NCI-H1694 (cell line): ENCODE data around the gene FAM83D.
"Not testable (repeated sequence)": the region's sequence is repeated elsewhere in the genome, so short reads cannot be mapped to it uniquely, and the experiment has no call there.

Experiments used
- DNase-seq: peaks from one replicate; lab custom pipeline; 2025; lab: John Stamatoyannopoulos, UW

FAM83D gene

GRCh38 chr20:38963745-38964144 is 37.5 kb downstream of the FAM83D start:
- no peak for DNase-seq

DNA sequence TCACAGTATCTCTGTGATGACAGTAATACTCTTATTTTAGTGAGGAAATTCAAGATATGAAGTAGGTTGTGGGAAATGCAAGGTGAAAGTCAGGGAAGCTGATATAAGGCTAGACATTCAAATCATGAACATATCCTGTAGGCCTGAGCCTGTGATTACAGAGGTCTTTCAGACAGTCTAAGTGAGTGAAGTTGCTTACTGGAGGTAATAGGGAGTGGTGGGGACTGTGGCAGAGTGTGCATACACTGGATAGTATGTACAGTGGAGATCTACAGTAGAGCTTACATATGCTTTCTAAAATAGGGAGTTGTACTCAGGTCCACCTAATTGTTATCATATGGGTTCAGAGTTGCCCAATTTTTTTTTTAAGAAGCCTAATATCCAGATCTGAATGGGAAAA is 39.0 kb downstream of the FAM83D start:
- no peak for DNase-seq

DNA sequence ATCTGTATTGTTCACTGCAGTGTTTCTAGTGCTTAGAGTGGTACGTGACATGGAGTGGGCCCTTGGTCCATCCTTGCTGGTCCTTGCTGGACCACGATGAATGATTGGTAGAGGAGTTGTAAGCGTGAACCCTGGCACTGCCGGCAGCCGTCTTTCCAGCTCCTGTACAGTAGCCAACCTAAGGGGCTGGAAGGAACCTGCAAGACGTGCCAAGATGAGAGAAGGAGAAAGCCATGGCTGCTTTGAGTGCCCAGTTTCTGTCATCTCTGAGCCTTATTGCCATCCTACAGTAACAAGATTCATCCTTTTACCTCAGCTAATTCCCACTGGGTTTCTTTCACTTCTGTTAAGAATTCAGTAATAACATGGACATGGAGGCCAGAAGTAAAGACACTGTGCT is 41.9 kb downstream of the FAM83D start:
- no peak for DNase-seq

DNA sequence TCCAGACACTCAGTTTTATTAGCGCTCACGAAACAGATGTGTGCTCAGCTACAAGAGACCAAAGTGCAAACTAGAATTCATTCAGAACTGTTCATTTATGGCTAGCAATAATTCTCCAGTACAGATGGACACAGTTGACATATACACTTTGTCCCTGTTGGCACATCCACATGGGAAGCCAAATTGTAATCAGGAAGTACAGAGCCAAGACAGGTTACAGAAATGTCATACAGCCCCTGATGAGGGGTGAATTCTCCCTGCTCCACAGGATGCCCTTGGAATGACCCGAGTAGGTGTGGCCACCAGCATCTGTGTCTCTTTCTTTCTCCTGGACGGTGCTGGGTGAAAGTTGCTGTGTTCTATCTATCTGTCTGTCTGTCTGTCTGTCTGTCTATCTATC is 43.5 kb downstream of the FAM83D start:
- DNase-seq, result no peak

- no peak for DNase-seq
Observed at GRCh38 chr20:38970302-38970701, 44.1 kb downstream of the FAM83D start.

- no peak for DNase-seq
Observed at GRCh38 chr20:38973107-38973506, 46.9 kb downstream of the FAM83D start.

DNA sequence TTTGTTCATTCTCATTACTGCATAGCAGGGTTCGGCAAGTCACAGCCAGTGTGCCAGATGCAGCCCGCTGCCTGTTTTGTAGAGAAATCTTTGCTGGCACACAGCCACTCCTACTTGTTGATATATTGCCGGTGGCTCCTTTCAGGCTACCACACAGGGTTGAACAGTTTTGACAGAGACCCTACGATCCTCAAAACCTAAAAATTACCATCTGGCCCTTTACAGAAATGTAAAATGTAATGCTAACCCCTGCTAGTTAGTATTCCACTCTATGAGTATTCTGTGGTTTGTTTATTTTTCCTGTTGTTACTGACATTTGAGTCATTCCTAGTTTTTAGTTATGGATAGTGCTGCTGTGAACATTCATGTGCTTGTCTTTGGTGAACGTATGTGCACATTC is 47.4 kb downstream of the FAM83D start:
- DNase-seq, result peak; percentile 11

DNA sequence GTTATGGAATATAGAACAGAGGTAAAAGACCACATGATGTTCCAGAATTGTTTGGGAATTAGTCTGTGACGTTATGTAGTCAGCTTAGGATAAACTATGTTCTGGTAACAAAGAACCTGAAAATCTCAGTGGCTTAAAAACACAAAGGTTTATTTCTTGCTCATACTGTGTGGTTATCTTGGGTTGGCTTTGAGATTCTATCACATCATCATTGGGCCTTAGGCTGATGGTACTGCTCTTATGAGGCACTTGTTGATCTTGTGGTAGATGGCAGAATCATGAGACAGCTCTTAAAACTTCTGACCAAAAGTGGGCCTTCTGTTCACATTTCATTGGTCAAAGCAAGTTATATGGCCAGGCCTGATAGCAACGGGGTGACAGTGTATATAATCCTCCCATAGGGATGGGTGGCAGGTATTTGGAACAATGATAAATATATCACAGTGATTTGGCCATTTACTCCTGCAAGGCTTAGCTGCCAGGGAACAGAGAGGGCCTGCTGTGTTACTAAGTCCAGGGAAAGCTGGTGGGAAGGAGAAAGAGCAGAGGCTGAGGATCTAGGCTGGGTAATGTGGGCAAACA is 49.4 kb downstream of the FAM83D start:
- DNase-seq, result no peak

GRCh38 chr20:38979434-38979833 is 53.2 kb downstream of the FAM83D start:
- DNase-seq, result no peak

DNA sequence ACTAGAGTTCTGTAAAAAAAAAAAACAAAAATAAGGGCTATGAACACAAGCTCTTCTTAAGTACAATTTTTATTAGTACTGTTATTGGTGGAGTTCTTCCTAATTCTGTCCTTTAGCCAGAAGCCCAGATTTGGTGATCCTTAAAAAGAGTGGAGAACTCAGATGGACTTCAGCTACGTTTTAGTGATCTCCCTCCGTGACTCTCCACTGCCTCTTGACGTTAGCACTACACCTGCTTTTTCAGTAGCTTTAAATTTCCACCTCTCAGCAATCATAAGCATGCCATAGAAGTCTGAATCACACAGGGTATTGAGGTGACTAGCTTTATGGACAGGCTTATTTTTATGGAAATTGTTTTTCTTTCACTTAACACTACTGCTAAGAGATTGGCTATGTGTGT is 53.6 kb downstream of the FAM83D start:
- DNase-seq, result no peak

DNA sequence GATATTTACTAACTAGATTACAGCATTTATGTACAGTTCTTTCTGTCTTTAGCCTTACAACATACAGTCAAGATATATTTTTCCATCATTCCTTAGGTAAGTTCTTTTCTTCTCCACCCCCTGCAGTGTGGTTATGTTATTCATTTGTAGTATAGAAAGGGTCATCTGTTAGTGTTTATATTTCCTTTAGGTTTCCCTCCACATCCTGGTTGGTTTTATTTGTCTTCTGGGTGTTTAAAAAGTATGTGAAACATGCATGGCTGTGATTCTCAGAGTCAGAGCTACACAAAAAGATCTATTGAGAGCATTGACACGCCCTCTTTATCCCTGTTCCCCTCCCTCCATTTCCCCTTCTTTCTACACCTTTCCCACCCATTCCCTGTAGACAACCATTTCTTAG is 56.1 kb downstream of the FAM83D start:
- no peak for DNase-seq

- DNase-seq, result no peak
Observed at GRCh38 chr20:38985060-38985459, 58.8 kb downstream of the FAM83D start.

DNA sequence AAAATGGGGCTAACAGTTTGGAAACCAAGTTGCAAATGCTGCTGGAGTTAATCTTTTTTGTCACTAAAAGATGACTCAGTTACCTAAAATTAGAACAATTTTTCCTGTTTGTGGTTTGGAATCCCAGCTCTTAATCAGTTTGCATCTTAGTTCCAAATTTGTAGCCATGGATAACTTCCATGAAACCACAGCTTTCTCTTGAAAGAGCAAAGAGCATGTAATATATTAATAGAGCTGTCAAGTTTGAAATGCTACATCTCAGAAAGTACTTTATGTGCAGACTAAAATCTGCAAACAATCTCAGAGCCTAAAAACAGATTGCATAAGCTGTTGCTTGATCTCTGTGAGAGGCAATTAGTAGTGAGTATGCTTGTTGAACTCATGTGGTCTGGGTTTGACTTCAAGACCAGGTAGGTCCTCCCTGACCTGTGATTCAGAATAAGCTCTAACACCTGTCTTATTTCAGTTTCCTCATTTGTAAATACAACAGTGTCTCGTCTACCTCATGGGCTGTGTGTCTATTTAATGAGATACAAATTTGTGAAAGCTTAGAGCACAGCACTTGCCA is 59.5 kb downstream of the FAM83D start:
- DNase-seq, result no peak

GRCh38 chr20:38986663-38987062 is 60.4 kb downstream of the FAM83D start:
- no peak for DNase-seq

DNA sequence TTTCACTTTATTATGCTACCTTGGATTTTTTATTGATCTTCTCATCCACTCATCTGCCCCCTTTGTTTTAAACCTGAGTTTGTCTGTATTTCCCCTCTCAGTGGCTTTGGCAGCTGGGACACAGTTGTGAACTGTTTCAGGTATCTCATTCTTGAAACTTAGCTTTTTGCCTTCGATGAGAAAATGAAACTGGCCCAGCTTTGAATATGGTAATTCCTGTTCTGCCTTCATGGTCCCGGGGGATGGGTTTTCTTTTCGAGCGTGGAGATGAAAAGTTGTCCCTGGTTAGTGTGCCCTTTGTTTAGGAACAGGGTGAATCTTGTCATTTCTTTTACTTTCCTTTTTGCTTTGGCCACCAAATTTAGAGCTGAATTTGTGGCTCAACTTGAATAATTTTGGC is 61.6 kb downstream of the FAM83D start:
- no peak for DNase-seq

DNA sequence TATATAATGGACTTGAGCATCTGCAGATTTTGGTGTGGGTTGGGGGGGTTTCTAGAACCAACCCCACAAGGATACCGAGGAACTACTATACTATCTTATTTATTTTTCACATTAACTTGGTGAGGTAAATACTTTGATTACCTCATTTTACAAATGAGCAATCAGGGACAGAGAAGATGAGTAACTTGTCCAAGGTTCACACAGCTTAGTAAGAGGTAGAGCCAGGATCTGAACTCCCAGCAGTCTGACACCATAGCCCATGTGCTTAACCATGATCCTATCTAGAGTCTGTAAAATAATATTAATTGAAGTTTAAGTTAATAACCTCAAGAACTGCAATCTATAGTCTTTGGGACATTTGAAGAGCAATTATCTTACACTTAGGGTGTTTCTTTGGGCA is 64.5 kb downstream of the FAM83D start:
- DNase-seq, result no peak

- DNase-seq, result no peak
Observed at GRCh38 chr20:38991814-38992704, 65.8 kb downstream of the FAM83D start.

GRCh38 chr20:38995536-38996044 is 69.4 kb downstream of the FAM83D start:
- DNase-seq, result no peak

GRCh38 chr20:38996866-38997265 is 70.6 kb downstream of the FAM83D start:
- DNase-seq, result not testable (repeated sequence)

DNA sequence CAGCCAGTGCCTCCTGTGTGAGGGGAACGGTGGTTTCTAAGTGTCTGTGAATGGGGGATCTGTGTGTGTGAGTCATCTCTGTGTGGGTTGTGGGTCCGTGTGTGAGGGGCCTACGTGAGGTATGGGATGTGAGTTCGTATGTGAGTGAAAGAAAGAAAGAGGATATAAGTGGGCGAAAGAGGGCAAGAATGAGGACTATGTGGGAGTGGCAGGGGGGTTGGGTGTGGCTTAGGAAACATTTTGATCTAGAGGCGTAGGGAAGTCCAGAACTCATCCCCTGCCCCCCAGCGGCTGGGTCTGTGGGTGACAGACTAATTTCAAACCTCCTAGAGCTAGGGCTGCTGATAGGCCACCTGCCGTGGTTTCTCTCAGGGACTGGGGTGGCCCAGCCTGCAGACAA is 71.4 kb downstream of the FAM83D start:
- no peak for DNase-seq

- no peak for DNase-seq
Observed at GRCh38 chr20:38999217-38999616, 73.0 kb downstream of the FAM83D start.

DNA sequence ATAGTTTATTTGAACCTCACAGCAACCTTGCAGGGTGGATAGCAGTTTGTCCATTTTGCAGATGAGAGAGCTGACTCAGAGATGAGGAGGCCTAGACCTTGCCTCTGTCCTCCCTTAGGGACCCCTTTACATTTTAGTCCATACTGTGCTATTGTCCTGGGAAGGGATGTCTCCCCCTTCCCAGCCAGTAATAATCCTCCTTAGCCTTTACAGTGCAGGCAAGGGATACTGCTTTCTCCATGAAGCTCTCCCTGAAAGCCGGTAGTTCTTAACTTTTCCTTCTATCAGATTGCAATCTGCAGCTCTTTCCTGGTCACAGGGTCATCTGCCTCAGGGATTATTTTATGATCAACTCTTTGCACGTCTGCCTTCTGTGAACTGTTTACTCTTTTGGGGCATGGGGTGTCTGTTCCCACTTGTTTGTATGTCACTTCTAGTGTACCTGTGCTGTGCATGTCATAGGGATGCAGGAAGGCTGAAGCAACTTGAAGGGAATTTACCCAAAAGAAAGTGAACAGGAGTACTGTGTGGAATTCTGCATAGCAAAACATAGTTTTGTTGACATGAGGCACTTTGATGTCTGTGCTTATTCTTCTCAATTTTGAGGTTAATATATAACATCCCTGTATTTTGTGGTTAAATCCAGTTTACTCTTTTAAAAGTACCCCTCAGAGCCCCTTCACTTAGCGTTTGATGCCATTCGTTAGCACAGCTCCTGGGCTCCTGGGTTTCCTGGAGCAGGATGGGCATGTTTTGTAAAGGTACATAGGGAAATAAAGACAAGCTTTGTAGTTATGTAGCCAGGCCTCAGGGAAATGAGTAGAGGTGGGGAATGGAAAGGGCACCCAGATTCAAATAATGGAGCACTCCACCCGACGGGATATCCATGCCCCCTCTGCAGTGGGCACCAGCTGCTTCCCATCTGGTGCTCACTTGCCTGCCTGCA is 74.0 kb downstream of the FAM83D start:
- DNase-seq, result no peak
